ENCODE measurements around the gene RASGEF1C.
"Not testable (repeated sequence)": the region's sequence is repeated elsewhere in the genome, so short reads cannot be mapped to it uniquely, and the experiment has no call there.

RASGEF1C gene

GRCh38 chr5:180210961-180211760, 2.1 kb upstream of the RASGEF1C start:
- DNase-seq = no peak

DNA sequence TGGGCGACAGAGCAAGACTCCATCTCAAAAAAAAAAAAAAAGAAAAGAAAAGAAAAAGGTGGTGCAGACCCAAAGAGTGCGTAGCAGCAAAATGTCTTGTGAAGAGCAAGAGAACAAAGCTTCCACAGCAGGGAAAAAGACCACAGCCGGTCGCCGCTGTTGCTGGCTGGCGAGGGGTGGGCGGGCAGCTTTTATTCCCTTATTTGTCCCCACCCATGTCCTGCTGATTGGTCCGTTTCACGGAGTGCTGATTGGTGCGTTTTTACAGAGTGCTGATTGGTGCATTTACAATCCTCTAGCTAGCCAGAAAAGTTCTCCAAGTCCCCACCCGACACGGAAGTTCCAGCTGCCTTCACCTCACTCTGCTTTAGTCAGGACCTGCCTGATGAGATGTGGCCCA, 1.1 kb upstream of the RASGEF1C start:
- not testable (repeated sequence) for DNase-seq

- no peak for DNase-seq
Measured at GRCh38 chr5:180208435-180209081, 453 bp downstream of the RASGEF1C start.

DNA sequence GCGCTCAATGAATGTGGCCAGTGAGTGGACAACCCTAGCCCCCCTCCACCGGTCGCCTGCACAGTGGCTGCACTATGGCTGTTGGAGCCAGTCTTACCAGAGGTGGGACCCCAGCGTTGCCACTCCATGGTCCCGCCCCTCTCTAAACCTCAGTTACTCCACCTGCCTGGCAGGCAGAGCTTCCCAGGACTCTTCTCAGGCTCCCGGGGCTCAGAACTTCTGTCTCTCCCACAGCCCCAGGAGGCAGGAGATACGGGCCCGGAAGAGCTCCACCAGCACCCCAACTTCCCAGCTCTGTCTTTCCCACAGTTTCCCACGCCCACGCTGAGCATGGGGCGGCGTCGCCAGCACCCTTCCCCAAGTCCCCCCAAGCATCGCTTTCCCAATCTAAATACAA, 975 bp downstream of the RASGEF1C start:
- no peak for DNase-seq

DNA sequence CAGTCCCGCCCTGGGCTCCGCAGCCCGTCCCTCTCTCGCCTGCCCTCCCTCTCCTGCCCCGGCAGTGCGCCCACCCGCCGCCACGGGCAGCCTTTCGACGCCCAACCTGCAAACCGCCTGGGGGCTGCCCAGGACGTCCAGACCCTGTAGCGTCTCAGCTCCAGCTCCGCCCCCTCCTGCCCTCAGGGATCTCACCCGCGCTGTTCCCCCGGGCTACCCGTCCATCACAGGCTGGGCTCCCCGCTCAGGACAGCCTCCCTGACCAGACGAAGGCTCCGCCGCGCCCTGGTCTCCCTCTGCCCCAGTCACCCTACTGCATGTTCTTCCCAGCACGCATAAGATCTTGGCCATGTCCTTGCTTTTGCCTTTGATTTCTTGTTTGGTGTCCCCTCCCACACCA, 1.4 kb downstream of the RASGEF1C start:
- DNase-seq = no peak

- no peak for DNase-seq
Measured at GRCh38 chr5:180206993-180207392, 2.0 kb downstream of the RASGEF1C start.

GRCh38 chr5:180205916-180206315, 3.1 kb downstream of the RASGEF1C start:
- no peak for DNase-seq

GRCh38 chr5:180204276-180204819, 4.7 kb downstream of the RASGEF1C start:
- DNase-seq = no peak

GRCh38 chr5:180202939-180203573, 6.0 kb downstream of the RASGEF1C start:
- DNase-seq = no peak

- DNase-seq = no peak
Measured at GRCh38 chr5:180201051-180201987, 7.7 kb downstream of the RASGEF1C start.

DNA sequence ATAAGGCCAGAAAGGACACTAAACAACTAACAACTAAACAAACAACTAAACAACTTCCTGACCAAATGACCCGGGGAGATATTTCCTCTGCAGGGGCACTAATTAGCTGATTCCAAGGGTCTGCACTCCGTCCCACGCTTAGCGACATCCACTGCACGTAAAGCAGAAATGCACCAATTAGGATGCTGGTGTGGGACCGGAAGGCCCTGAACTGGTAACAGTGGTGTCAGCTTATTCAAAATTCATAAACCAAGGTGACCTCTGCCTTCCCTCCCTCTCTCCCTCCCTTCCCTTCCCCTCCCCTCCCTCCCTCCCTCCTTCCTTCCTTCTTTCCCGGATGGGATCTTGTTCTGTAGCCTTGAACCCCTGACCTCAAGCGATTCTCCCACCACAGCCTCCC, 9.6 kb downstream of the RASGEF1C start:
- DNase-seq = no peak

GRCh38 chr5:180198208-180198607, 10.8 kb downstream of the RASGEF1C start:
- DNase-seq = no peak

DNA sequence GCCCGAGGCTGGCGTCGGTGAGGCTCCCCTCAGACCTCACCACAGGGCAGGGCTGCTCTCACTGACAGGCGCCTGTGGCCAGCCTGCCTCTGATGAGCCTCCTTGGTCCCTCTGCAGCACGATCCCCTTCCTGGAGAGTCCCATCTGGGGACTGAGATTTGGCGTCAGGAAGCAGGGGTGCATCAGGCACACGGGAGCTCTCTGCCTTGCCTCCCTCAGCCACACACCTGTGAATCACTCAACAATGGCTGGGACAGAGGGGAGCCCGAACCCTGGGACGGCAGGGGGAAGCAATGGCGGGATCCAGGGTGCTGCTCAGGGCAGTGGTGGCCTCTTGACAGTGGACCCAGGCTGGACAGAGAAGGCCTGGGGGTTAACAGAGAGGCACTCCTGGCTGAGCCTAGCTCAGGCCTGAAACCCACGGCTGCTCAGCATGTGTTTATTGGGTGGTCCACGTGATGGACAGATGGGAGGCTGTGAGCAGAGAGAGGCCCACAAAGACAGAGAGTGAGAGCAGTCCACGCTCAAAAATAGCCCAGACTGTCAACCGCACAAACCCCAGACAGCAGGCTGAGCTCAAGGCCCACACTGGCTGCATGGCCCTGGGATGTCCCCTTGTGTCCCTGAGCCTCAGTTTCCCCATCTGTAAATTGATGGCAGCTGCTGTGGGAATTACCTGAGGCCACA, 11.9 kb downstream of the RASGEF1C start:
- no peak for DNase-seq

DNA sequence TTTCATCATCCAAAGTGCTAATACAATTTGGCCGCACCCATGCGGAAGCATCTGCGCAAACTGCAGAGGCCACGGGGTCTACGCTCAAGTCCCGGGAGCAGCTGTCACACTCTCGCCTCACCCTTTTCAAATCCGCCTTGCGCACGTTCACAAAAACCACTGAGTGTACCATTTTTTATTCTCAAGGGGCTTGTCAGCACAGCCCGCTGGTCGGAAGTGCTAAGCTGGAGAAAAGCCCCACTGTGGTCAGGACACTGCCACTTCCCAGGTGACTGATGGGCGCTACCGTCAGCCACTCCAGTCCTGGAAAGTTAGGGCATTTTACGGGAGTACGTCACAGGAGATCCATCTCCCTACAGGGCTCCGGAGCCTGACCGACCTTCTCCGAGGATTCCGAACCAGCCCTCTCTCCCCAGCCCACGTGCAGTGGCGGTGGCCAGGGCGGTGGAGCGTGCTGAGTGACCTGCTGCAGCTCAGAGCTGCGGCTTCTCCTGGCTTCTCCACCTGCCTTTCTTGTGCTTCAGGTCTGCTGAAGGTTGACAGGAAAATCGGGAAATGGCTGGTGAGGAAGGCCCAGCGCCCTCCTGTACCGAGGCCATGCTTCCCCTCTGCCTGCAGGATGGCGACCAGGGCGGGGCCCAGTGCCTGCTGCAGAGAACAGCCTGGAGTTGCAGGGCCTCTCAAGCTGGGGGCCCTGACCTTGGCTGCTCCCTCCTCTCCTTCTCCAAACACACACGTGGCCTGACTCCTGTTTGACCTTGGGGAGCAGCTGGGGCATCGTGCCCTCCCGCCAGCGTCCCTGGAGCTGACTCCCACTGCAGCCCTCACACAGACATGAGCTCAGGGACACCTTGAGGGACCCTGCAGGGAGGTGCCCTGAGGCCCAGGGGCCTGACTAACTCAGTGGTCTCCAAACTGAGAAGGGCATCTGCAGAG, 14.3 kb downstream of the RASGEF1C start:
- no peak for DNase-seq

- no peak for DNase-seq
Measured at GRCh38 chr5:180193749-180194375, 15.1 kb downstream of the RASGEF1C start.

GRCh38 chr5:180191716-180192115, 17.3 kb downstream of the RASGEF1C start:
- no peak for DNase-seq

DNA sequence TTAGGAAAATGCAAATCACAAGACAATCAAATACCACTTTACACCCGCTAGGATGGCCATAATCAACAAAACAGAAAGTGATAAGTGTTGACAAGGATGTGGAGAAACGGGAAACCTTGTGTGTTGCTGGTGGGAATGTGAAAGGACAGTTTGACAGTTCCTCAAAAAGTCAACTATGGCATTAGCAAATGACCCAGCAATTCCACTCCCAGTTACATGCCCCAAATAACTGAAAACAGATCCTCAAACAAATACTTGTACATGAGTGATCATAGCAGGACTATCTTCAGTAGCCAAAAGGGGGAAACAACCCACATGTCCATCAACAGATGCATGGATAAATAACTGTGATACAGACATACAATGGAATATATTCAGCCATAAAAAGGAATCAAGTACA, 21.2 kb downstream of the RASGEF1C start:
- no peak for DNase-seq

DNA sequence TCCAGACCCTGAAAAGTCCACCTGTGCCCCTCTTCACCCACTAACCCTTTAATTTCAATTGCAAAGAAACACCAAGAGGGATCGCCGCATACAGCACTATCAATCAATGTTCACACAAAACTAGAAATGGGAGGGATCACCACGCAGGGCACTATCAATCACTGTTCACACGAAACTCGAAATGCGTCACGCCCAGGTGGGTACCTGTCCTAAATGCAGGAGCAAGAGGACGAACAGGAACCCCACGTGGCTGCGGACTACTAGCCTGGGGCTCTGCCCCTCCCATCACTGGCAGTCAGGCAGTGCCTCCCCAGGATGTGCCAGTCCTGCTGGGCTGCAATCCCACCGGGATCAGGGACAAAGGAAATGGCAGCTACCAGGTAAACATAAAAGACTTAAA, 28.2 kb downstream of the RASGEF1C start:
- DNase-seq = no peak

DNA sequence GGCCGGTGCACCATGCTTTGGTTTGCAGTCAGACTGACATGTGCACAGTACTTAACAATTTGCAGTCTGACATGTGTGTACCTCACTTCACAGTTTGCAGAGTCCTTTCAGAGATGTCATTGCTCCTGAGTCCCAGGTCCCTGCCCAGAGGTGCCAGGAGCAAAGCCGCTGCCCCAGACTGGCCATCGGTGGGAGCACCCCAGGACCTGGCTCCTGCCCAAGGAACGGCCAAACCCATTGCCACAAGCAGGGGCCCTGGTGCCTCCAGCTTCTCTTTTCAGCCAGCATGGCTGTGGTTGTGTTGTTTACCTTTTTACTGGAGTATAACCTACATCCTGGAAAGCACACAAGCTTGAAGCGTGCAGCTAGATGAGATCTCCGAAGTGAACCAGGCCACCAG, 28.6 kb downstream of the RASGEF1C start:
- no peak for DNase-seq
